ENCODE measurements around the gene DNAJC6. TPM values are rescaled to one million over a fixed set of nuclear protein-coding genes. Genes with fewer than 3 reads are reported as not detected.

Gene DNAJC6
- total and polyA plus RNA-seq, 2 experiments from 2014 or later: 2.5 to 2.8 TPM

DNA sequence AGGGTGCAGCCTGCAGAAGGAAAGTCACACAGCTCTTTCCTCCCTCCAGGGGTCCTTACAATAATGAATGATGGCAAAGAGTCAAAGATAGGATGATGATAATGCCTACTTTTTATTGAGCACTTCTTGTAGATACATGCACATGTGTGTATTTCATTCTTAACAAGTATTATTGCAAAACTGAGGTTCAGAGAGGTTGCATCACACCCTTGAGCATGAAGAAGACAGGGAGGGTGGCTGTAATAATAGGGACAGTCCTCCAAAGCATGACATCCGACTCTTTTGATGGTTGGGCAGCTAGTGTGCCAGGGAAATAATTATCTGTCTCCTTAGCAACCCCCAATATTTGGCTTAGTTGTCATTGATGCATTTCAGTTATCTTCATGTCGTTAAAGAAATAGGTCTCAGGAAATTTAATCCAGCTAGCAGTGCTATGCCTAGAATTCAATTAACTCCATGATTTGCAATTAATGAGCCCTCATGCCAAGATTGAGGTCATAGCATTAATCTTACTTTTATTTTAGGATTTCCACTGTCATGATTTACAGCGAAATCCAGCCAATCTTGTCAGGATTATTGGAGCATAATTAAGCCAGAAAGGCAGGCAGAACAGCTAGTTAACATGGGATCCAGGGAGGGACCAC is 35.0 kb downstream of the DNAJC6 start:
- Histone ChIP-seq H3K4me3 (no peak overlapping the region), H3K9me3 (ENCODE audit: low read depth) (no peaks in the 10 kb centered on the region), H3K36me3 (ENCODE audit: low read depth) (no peaks in the 10 kb centered on the region), H3F3A (ENCODE audit: insufficient read depth) (peaks cover 6% of the 10 kb centered on the region; the same call in 1 of the 2 replicates), H2AFZ (no peak overlapping the region), H3K27ac (no peak overlapping the region), H3K79me2 (ENCODE audit: insufficient read depth) (no peaks in the 10 kb centered on the region), H4K20me1 (ENCODE audit: insufficient read depth) (no peaks in the 10 kb centered on the region), H3K4me2 (ENCODE audit: unreplicated experiment) (no peak overlapping the region), H3K27me3 (replicated peaks; ENCODE audit: insufficient read depth) (no peaks in the 10 kb centered on the region), H3K9ac (no peak overlapping the region), H3K9me2 (ENCODE audit: insufficient read depth) (no peaks in the 10 kb centered on the region), H3K4me1 (ENCODE audit: insufficient read depth) (peaks cover 8% of the 10 kb centered on the region; the same call in 1 of the 2 replicates)
- in situ Hi-C loops (cut with MboI): no loop called here
- TF ChIP-seq EZH2 (IDR thresholded peaks at IDR 0.05; ENCODE audit: insufficient read depth, poor library complexity, severe bottlenecking): no peak
- TF ChIP-seq EZH2phosphoT487 (IDR thresholded peaks at IDR 0.05; ENCODE audit: insufficient read depth, low read depth): no peak
- peak; percentile 10 for DNase-seq
- 10 to 17% methylated on average over 3 of the region's 3 CpGs for WGBS, 2 experiments (ENCODE audit: low coverage in 1 of 2, low lambda C conversion rate in 2 of 2, missing lambda C conversion rate in 2 of 2)

GRCh38 chr1:65346190-65346589 is 36.8 kb downstream of the DNAJC6 start:
- no peak overlapping the region for H3K4me2 ChIP-seq (ENCODE audit: unreplicated experiment)

DNA sequence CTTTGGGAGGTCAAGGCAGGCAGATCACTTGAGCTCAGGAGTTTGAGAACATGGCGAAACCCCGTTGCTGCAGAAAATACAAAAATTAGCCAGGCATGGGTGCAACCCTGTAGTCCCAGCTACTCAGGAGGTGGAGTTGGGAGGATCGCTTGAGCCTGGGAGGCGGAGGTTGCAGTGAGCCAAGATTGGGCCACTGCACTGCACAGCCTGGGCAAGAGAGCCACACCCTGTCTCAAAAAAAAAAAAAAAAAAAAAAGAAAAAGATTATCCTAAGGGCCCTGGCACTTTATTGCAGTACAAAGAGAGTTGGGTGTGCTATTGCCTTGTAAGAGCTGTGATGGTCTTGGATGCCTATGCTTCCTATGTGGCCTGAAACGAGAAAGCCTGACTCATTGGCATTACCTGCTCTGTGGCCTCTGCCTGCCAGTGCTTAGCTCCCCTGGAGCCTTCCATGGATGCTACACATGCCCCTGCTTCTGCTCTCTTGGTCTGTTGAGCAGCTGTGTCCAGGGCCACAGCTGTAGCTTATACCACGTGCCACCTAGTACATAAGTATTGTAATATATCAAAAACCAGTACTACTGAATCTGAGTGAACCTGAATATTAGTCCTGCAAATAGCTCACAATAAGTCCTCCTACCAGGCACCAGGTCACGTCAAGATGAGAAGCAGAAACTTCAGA is 45.8 kb downstream of the DNAJC6 start:
- Histone ChIP-seq H3K4me1 (ENCODE audit: insufficient read depth) (no peaks in the 10 kb centered on the region), H3K27ac (no peak overlapping the region), H3K36me3 (ENCODE audit: low read depth) (no peaks in the 10 kb centered on the region), H3K9me2 (ENCODE audit: insufficient read depth) (no peaks in the 10 kb centered on the region), H3F3A (ENCODE audit: insufficient read depth) (no peaks in the 10 kb centered on the region), H3K4me2 (ENCODE audit: unreplicated experiment) (no peak overlapping the region), H3K79me2 (ENCODE audit: insufficient read depth) (no peaks in the 10 kb centered on the region), H2AFZ (no peak overlapping the region), H3K4me3 (no peak overlapping the region), H4K20me1 (ENCODE audit: insufficient read depth) (no peaks in the 10 kb centered on the region), H3K9me3 (ENCODE audit: low read depth) (no peaks in the 10 kb centered on the region), H3K9ac (no peak overlapping the region), H3K27me3 (replicated peaks; ENCODE audit: insufficient read depth) (no peaks in the 10 kb centered on the region)
- no peak for DNase-seq
- in situ Hi-C loops (cut with MboI): no loop called here
- whole genome bisulfite sequencing, 2 experiments (ENCODE audit: low coverage in 1 of 2, low lambda C conversion rate in 2 of 2, missing lambda C conversion rate in 2 of 2): 67 to 69% methylated on average over 7 of the region's 7 CpGs
- TF ChIP-seq EZH2phosphoT487 (IDR thresholded peaks at IDR 0.05; ENCODE audit: insufficient read depth, low read depth) (no peak), EZH2 (IDR thresholded peaks at IDR 0.05; ENCODE audit: insufficient read depth, poor library complexity, severe bottlenecking) (no peak)

More at GRCh38 chr1:65346190-65346589, 36.8 kb downstream of the DNAJC6 start:
- H3K79me2 ChIP-seq (ENCODE audit: insufficient read depth): no peaks in the 10 kb centered on the region
- WGBS, 2 experiments (ENCODE audit: low coverage in 1 of 2, low lambda C conversion rate in 2 of 2, missing lambda C conversion rate in 2 of 2): 71 to 73% methylated on average over 2 of the region's 2 CpGs
- H3K9ac ChIP-seq: no peak overlapping the region
- no peaks in the 10 kb centered on the region for H3K9me2 ChIP-seq (ENCODE audit: insufficient read depth)
- in situ Hi-C loops (cut with MboI): no loop called here
- no peaks in the 10 kb centered on the region for H3K9me3 ChIP-seq (ENCODE audit: low read depth)
- peaks cover 6% of the 10 kb centered on the region; the same call in 1 of the 2 replicates for H3F3A ChIP-seq (ENCODE audit: insufficient read depth)
- H2AFZ ChIP-seq: no peak overlapping the region
- H3K27ac ChIP-seq: no peak overlapping the region
- H3K4me3 ChIP-seq: no peak overlapping the region
- H3K36me3 ChIP-seq (ENCODE audit: low read depth): no peaks in the 10 kb centered on the region
- no peaks in the 10 kb centered on the region for H3K27me3 ChIP-seq (replicated peaks; ENCODE audit: insufficient read depth)
- H3K4me1 ChIP-seq (ENCODE audit: insufficient read depth): peaks cover 8% of the 10 kb centered on the region; the same call in 1 of the 2 replicates
- H4K20me1 ChIP-seq (ENCODE audit: insufficient read depth): no peaks in the 10 kb centered on the region
- TF ChIP-seq EZH2phosphoT487 (IDR thresholded peaks at IDR 0.05; ENCODE audit: insufficient read depth, low read depth) (no peak), EZH2 (IDR thresholded peaks at IDR 0.05; ENCODE audit: insufficient read depth, poor library complexity, severe bottlenecking) (no peak)
- no peak for DNase-seq

GRCh38 chr1:65357291-65357960 is 48.1 kb downstream of the DNAJC6 start:
- Histone ChIP-seq H3K4me2 (ENCODE audit: unreplicated experiment) (no peak overlapping the region), H3K9me3 (ENCODE audit: low read depth) (no peaks in the 10 kb centered on the region), H3K4me3 (no peak overlapping the region), H3F3A (ENCODE audit: insufficient read depth) (no peaks in the 10 kb centered on the region), H3K36me3 (ENCODE audit: low read depth) (no peaks in the 10 kb centered on the region), H3K9me2 (ENCODE audit: insufficient read depth) (no peaks in the 10 kb centered on the region), H4K20me1 (ENCODE audit: insufficient read depth) (no peaks in the 10 kb centered on the region), H3K27me3 (replicated peaks; ENCODE audit: insufficient read depth) (no peaks in the 10 kb centered on the region), H2AFZ (no peak overlapping the region), H3K9ac (no peak overlapping the region), H3K4me1 (ENCODE audit: insufficient read depth) (no peaks in the 10 kb centered on the region), H3K79me2 (ENCODE audit: insufficient read depth) (no peaks in the 10 kb centered on the region), H3K27ac (no peak overlapping the region)
- TF ChIP-seq EZH2 (IDR thresholded peaks at IDR 0.05; ENCODE audit: insufficient read depth, poor library complexity, severe bottlenecking): no peak
- TF ChIP-seq EZH2phosphoT487 (IDR thresholded peaks at IDR 0.05; ENCODE audit: insufficient read depth, low read depth): no peak
- DNase-seq: no peak
- in situ Hi-C loops (cut with MboI): no loop called here
- WGBS, 2 experiments (ENCODE audit: low coverage in 1 of 2, low lambda C conversion rate in 2 of 2, missing lambda C conversion rate in 2 of 2): 27 to 39% methylated on average over 6 of the region's 6 CpGs
